OCI-LY3 (cell line): ENCODE data around the gene FBXL19.

Experiments used
- H2AFZ ChIP-seq: fragments of 200-600, 300-600 bp; shearing (Covaris generic); 2 replicates; pipeline ENCODE4 v1.6.0; 2014; ENCODE audit warnings: antibody characterized with exemption, low read depth, low read length
- H3K27ac ChIP-seq: fragments of 200-600, 300-600 bp; sonication (generic); 2 replicates; pipeline ENCODE4 v1.5.1; 2014; ENCODE audit warnings: mild to moderate bottlenecking, low read length, moderate library complexity, mixed read lengths
- H3K27me3 ChIP-seq: fragments of 200-600, 300-600 bp; sonication (generic); 2 replicates; pipeline ENCODE4 v1.6.1; 2014; ENCODE audit warnings: low read depth, low read length, mixed read lengths
- H3K36me3 ChIP-seq: fragments of 200-600, 300-600 bp; sonication (generic); replicated peaks from 2 replicates; pipeline ENCODE3; 2014; ENCODE audit warnings: low read depth, low read length, mixed read lengths
- H3K4me1 ChIP-seq: fragments of 300-600, 200-600 bp; sonication (generic); 2 replicates; pipeline ENCODE4 v1.6.1; 2014; ENCODE audit warnings: low read length, mixed read lengths
- H3K4me2 ChIP-seq: fragments of 200-600, 300-600 bp; sonication (generic); 2 replicates; pipeline ENCODE4 v1.6.1; 2014; ENCODE audit warnings: low read length, mixed read lengths
- H3K4me3 ChIP-seq: fragments of 300-600, 200-600 bp; sonication (generic); 2 replicates; pipeline ENCODE4 v1.5.1; 2014; ENCODE audit warnings: antibody characterized with exemption, mild to moderate bottlenecking, low read length, moderate library complexity
- H3K79me2 ChIP-seq: fragments of 300-600, 200-600 bp; shearing (Covaris generic); 2 replicates; pipeline ENCODE4 v1.6.1; 2014; ENCODE audit warnings: mild to moderate bottlenecking, low read length, mixed read lengths
- H3K9ac ChIP-seq: fragments of 300-600, 200-600 bp; shearing (Covaris generic); 2 replicates; pipeline ENCODE4 v1.6.0; 2014; ENCODE audit warnings: mild to moderate bottlenecking, low read length, moderate library complexity
- H3K9me3 ChIP-seq: fragments of 200-600, 300-600 bp; shearing (Covaris generic); 2 replicates; pipeline ENCODE4 v1.6.1; 2014; ENCODE audit warnings: low read length, mixed read lengths; ENCODE audit not compliant: insufficient read depth
- H4K20me1 ChIP-seq: fragments of 200-600, 300-600 bp; sonication (generic); 2 replicates; pipeline ENCODE4 v1.6.1; 2016; ENCODE audit warnings: low read length, mixed read lengths; ENCODE audit not compliant: insufficient read depth
- CTCF ChIP-seq: fragments of 200-600, 300-600 bp; sonication (generic); IDR thresholded peaks from 2 replicates; pipeline ENCODE4 v1.5.1; 2014; ENCODE audit warnings: antibody characterized with exemption, low read length, low read depth
- EZH2phosphoT487 ChIP-seq: fragments of 200-600 bp; shearing (Covaris generic); IDR thresholded peaks from 2 replicates; pipeline ENCODE4 v1.6.1; 2018; ENCODE audit warnings: antibody characterized with exemption, mixed run types, low read depth

FBXL19 gene

DNA sequence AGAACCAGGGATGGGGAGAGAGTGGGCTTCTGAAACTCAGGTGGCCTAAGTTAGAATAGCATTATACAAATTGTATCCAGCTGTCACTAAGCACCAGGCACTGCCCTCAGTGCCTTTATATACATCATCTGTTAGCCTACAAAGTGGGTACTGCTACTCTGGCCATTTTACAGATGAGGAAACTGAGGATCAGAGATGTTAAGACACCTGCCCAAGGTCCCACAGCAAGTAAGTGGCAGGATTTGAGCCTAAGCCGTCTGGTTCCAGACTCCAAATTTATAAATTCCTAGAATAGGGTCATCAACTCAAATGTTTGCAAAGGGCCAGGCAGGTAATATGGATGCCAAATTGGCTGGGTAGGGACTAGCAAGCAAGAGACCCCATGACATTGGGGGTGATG lies 27.8 kb downstream of the FBXL19 start:
- Histone ChIP-seq H3K27ac (no peak overlapping the region), H4K20me1 (peaks cover 8% of the 10 kb centered on the region; the same call in 1 of the 2 replicates), H3K4me3 (no peak overlapping the region), H3K36me3 (peaks cover 4% of the 10 kb centered on the region), H3K9me3 (no peaks in the 10 kb centered on the region), H3K4me2 (no peak overlapping the region), H3K27me3 (no peaks in the 10 kb centered on the region), H2AFZ (no peak overlapping the region), H3K4me1 (peaks cover 13% of the 10 kb centered on the region), H3K79me2 (peaks cover 24% of the 10 kb centered on the region), H3K9ac (no peak overlapping the region)
- TF ChIP-seq CTCF, result no peak
- TF ChIP-seq EZH2phosphoT487, result no peak

- Histone ChIP-seq H4K20me1 (peaks cover 8% of the 10 kb centered on the region; the same call in 1 of the 2 replicates), H2AFZ (no peak overlapping the region), H3K4me2 (no peak overlapping the region), H3K36me3 (peaks cover 4% of the 10 kb centered on the region), H3K9ac (no peak overlapping the region), H3K27ac (no peak overlapping the region), H3K4me3 (no peak overlapping the region), H3K27me3 (no peaks in the 10 kb centered on the region), H3K9me3 (no peaks in the 10 kb centered on the region), H3K4me1 (peaks cover 18% of the 10 kb centered on the region), H3K79me2 (peaks cover 29% of the 10 kb centered on the region)
- TF ChIP-seq EZH2phosphoT487, result no peak
- no peak for TF ChIP-seq CTCF
Measured at GRCh38 chr16:30951750-30952149, 28.4 kb downstream of the FBXL19 start.

DNA sequence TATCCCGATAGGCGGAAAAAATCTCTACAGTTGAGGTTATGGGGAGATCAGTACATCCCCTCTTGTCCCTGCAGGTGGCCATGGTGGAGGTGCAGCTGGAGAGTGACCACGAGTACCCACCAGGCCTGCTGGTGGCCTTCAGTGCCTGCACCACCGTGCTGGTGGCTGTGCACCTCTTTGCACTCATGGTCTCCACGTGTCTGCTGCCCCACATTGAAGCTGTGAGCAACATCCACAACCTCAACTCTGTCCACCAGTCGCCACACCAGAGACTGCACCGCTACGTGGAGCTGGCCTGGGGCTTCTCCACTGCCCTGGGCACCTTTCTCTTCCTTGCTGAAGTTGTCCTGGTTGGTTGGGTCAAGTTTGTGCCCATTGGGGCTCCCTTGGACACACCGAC lies 29.7 kb downstream of the FBXL19 start:
- H3K4me1 ChIP-seq, result peaks cover 18% of the 10 kb centered on the region
- H3K4me2 ChIP-seq, result no peak overlapping the region
- no peak for TF ChIP-seq EZH2phosphoT487
- TF ChIP-seq CTCF, result no peak
- no peak overlapping the region for H3K27ac ChIP-seq
- no peaks in the 10 kb centered on the region for H3K9me3 ChIP-seq
- H4K20me1 ChIP-seq, result peaks cover 8% of the 10 kb centered on the region; the same call in 1 of the 2 replicates
- H3K79me2 ChIP-seq, result peaks cover 30% of the 10 kb centered on the region
- H3K9ac ChIP-seq, result no peak overlapping the region
- H2AFZ ChIP-seq, result no peak overlapping the region
- no peaks in the 10 kb centered on the region for H3K27me3 ChIP-seq
- no peak overlapping the region for H3K4me3 ChIP-seq
- peaks cover 4% of the 10 kb centered on the region for H3K36me3 ChIP-seq

GRCh38 chr16:30953511-30954124 lies 30.2 kb downstream of the FBXL19 start:
- Histone ChIP-seq H3K4me1 (peaks cover 20% of the 10 kb centered on the region), H3K79me2 (peaks cover 34% of the 10 kb centered on the region), H3K4me3 (no peak overlapping the region), H4K20me1 (peaks cover 10% of the 10 kb centered on the region), H2AFZ (no peak overlapping the region), H3K36me3 (peaks cover 4% of the 10 kb centered on the region), H3K27ac (no peak overlapping the region), H3K9me3 (no peaks in the 10 kb centered on the region), H3K4me2 (no peak overlapping the region), H3K27me3 (no peaks in the 10 kb centered on the region), H3K9ac (no peak overlapping the region)
- TF ChIP-seq CTCF (peak; percentile 73), EZH2phosphoT487 (no peak)
